ENCODE results near the gene KCNJ9.

KCNJ9 gene

DNA sequence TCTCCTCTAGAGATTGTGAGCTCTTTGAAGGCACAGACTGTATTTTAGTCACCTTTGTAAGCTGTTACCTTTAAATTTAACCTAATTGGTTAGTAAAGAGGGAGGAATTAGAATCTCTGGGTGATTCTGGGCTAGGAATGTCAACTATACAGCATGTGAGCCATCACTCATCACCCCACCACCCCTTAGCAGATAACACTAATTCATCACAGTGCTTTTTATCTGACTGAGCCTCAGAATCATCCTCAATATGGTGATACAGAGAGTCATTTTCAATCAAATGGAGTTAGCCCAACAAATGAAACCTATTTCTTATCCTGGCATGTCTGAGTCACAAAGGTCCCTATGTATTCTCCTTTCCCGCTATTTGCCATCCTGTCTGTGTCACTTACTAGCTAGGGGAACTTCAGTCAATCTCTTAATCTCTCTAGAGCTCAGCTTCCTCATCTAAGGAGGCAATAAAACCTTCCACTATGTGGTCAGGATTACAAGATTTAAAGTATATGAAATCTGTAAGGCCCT lies 24.6 kb upstream of the KCNJ9 start:
- Mint-ChIP-seq H3K27me3 (peaks cover 40% of the 10 kb centered on the region), H3K9me3 (no peaks in the 10 kb centered on the region), H3K27ac (no peak overlapping the region), H3K36me3 (no peaks in the 10 kb centered on the region), H3K4me1 (no peaks in the 10 kb centered on the region), H3K4me3 (no peak overlapping the region)
- no peak for DNase-seq (ENCODE audit: low spot score in 2 of 2)
- ATAC-seq (ENCODE audit: low read depth) = no peak

DNA sequence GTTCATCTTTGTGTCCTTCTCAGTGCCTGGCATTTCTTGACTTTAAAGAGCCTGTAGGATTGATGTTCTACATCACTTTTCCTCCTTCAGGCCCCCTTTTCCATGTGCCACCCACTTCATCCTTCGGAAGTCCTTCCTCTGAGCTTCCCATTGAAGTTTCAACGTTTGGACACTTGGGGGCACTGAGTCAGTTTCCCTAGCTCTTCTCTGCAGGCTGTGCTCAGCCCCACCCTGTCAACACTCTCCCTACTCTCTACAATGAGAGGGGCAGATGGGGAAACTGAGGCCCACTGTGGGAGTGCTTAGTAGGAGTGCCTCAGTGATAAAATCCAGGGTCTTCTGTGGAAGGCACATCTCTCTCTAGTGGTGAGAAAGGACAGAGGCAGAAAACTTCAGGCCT lies 23.3 kb upstream of the KCNJ9 start:
- DNase-seq (ENCODE audit: low spot score in 2 of 2) = no peak
- H3K27me3 Mint-ChIP-seq = peaks cover 36% of the 10 kb centered on the region
- H3K4me1 Mint-ChIP-seq = no peaks in the 10 kb centered on the region
- H3K4me3 Mint-ChIP-seq = no peak overlapping the region
- no peaks in the 10 kb centered on the region for H3K9me3 Mint-ChIP-seq
- H3K27ac Mint-ChIP-seq = no peak overlapping the region
- no peaks in the 10 kb centered on the region for H3K36me3 Mint-ChIP-seq
- no peak for ATAC-seq (ENCODE audit: low read depth)

DNA sequence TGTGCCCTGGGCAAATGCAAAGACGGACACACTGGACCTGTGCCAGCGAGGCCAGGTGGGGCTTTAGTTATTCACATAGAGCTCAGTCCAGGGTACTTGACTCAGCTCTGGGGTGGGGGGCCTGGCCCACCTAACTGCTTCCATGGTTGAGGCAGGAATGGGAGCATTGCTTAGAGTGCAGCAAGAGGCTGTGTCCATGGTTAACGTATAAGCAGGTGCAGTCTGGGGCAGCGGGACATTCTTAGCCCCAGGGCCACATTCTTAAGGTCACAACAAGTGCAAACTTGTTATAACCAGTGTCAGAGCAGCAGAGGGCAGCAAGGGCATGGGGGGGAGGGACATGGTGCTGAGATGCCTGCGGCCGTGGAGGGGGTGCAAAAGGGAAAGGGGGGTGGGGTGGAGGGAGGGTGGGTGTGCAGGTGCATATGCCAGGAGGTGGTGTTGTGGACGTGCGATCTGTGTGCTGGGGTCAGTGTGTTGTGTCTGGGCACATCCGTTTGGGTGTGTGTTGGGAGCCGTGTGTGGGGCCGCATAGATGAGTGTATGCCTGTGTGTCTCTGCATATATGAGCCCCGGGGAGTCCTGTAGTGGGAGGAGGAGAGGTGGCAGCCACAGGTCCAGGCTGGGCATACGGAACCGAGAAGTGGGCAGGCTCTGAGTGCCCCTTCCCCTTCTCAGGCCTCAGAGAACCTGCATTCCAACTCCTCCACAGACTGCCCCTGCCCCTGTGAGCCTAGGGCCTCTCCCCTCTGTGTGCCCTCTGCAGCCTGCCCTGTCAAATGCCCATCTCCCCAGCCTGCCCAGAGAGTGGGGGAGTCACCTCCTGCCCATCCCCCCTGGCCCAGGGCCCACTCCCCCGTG lies 19.7 kb upstream of the KCNJ9 start:
- H3K4me1 Mint-ChIP-seq = no peaks in the 10 kb centered on the region

DNA sequence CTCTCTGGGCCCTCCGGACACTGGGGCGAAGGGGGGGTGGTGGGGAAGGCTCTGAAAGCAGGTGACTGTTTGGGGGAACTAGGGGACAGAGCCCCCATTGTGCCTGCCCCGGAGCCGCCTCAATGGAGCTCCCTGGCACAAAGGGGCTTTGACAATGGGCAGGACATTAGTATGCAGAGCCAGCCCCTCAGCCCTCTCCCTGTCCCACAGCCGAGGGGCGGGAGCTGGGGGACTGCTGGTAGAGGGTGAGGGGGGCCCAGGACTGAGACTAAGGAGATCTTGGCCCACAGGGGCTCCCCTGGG lies 19.2 kb upstream of the KCNJ9 start:
- no peak overlapping the region for H3K27ac Mint-ChIP-seq
- H3K27me3 Mint-ChIP-seq = peaks cover 19% of the 10 kb centered on the region
- ATAC-seq (ENCODE audit: low read depth) (no peak), DNase-seq (ENCODE audit: low spot score in 2 of 2) (no peak)
- no peaks in the 10 kb centered on the region for H3K9me3 Mint-ChIP-seq
- no peak overlapping the region for H3K4me3 Mint-ChIP-seq
- no peaks in the 10 kb centered on the region for H3K36me3 Mint-ChIP-seq
- no peaks in the 10 kb centered on the region for H3K4me1 Mint-ChIP-seq

More for the DNA sequence above, 19.7 kb upstream of the KCNJ9 start:
- Mint-ChIP-seq H3K27me3 (peaks cover 19% of the 10 kb centered on the region), H3K9me3 (no peaks in the 10 kb centered on the region), H3K4me3 (no peak overlapping the region), H3K36me3 (no peaks in the 10 kb centered on the region), H3K27ac (no peak overlapping the region)
- DNase-seq (ENCODE audit: low spot score in 2 of 2) (no peak), ATAC-seq (ENCODE audit: low read depth) (no peak)

DNA sequence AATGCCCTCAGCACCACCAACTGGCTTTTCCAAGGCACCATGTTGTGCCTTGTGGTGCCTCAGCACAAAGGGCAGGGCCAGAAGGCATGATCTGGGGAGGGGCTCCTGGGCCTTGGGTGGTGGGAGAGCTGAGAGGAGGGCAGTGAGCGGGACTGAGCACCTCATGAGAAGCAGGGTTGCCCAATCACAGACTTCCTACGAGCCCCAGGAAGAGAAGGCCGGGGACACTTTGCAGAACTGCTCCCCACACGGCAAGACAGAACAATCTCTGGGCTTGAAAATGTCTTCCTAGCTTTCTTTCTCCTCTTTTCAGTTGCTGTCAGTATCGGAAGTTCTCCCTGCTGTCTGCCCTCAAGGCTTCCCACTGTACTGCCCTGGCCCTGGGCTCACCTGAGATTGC lies 18.2 kb upstream of the KCNJ9 start:
- Mint-ChIP-seq H3K27me3 (peaks cover 13% of the 10 kb centered on the region), H3K27ac (no peak overlapping the region), H3K9me3 (no peaks in the 10 kb centered on the region), H3K36me3 (no peaks in the 10 kb centered on the region), H3K4me1 (no peaks in the 10 kb centered on the region), H3K4me3 (no peak overlapping the region)
- ATAC-seq (ENCODE audit: low read depth) = no peak
- DNase-seq (ENCODE audit: low spot score in 2 of 2) = no peak

DNA sequence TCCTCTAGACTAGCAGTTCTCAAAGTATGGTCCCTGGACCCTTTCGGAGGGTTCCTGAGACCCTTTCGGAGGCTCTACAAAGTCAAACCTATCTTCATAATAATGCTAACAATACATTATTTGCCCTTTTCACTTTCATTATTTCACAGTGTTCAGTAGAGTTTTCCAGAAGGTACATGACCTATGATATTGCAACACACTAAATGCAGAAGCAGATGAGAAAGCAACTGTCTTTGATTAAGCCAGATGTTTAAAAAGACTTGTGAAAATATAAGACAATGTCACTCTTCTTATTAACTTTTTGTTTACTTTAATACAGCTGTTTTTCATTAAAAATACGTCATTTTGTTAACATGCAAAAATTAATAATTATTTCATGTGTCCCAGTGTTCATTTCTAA lies 17.2 kb upstream of the KCNJ9 start:
- Mint-ChIP-seq H3K4me1 (no peaks in the 10 kb centered on the region), H3K27ac (no peak overlapping the region), H3K36me3 (no peaks in the 10 kb centered on the region), H3K27me3 (peaks cover 11% of the 10 kb centered on the region), H3K4me3 (no peak overlapping the region), H3K9me3 (no peaks in the 10 kb centered on the region)
- no peak for DNase-seq (ENCODE audit: low spot score in 2 of 2)
- ATAC-seq (ENCODE audit: low read depth) = no peak

DNA sequence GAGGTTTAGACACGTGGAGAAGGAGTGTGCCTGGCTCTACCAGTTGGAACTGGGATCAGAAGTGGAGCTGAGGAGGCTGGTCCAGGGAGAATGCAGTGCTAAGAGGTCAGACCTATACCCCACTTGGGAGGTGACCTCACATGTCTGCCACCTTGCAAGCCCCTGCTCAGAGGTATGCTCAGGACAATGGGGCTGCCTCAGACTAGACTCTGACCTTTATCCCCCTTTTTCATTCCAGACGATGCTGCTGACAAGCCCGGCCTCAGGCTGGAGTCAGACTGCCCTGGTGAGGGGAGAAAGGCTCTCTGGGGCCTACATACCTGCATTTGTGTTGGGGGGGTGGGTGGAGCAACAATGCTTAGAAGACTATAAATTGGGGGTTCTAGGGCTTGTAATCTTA lies 16.6 kb upstream of the KCNJ9 start:
- H3K36me3 Mint-ChIP-seq = no peaks in the 10 kb centered on the region
- ATAC-seq (ENCODE audit: low read depth) = no peak
- H3K4me1 Mint-ChIP-seq = peaks cover 2% of the 10 kb centered on the region
- H3K27me3 Mint-ChIP-seq = peaks cover 14% of the 10 kb centered on the region
- no peak overlapping the region for H3K4me3 Mint-ChIP-seq
- DNase-seq (ENCODE audit: low spot score in 2 of 2) = no peak
- no peaks in the 10 kb centered on the region for H3K9me3 Mint-ChIP-seq
- no peak overlapping the region for H3K27ac Mint-ChIP-seq

DNA sequence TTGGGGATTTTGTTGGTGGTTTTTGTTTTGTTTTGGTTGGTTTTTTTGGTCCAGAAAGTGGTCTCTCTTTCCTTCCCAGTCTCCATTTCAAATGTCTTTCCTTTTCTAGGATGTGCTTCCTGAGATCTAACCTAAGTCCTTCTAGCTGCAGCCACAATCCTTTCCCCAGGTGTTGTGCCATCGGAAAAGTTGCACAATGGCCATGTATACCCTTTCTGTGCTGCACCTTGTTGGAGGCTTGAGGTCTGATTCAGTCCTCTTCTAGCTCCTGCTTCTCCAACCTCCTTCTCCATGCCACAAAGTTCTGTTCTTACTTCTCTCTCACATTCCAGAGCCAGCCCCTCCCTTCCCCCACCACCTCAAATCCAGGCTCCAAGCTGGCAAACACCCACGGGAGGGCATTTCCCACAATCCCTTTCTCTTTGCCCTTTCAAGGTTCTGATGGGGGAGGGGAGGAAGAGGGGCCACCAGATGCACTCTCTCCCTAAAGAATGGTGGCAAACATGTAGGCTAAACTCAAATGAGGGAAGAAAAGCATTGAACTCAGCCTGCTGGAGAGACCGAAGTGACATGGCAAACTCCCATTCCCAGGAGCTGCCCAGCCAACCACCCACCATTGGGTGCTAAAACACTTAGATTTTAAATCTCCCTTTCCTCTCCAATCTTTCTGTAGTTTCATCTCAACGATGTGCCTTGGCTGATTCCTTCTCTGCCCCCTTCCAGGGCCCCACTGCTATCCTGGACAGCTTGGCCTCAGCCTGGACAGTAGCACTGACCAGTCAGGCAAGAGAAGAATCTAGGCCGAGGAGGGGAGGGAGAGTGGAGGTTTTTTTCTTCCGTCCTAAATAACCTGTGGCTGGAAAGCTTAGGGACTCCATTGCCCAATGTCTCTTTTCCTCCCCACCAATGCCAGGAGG lies 14.3 kb upstream of the KCNJ9 start:
- Mint-ChIP-seq H3K36me3 (no peaks in the 10 kb centered on the region), H3K4me1 (peaks cover 17% of the 10 kb centered on the region), H3K4me3 (no peak overlapping the region), H3K27me3 (peaks cover 24% of the 10 kb centered on the region), H3K27ac (no peak overlapping the region), H3K9me3 (no peaks in the 10 kb centered on the region)
- ATAC-seq (ENCODE audit: low read depth) (no peak), DNase-seq (ENCODE audit: low spot score in 2 of 2) (no peak)

DNA sequence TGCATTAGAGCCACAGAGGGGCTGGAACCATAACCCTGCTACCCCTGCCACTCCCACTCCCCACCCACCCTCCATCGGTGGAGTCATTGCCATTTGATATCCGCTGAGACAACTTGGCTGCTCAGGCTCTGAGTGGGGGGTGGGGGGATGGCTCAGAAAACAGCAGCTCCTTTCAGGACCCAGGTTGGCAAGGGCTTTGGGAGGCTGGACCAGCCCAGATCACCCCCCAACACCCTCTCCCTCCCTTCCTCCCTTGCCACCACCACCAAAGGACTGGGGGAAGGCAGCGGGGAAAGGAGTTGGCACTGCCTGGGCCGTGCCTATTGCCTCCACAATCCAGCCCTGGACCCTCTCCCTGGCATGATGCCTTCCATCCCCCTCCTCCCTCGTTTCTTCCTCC lies 13.1 kb upstream of the KCNJ9 start:
- H3K27ac Mint-ChIP-seq = no peak overlapping the region
- ATAC-seq (ENCODE audit: low read depth) (no peak), DNase-seq (ENCODE audit: low spot score in 2 of 2) (no peak)
- H3K4me1 Mint-ChIP-seq = peaks cover 17% of the 10 kb centered on the region
- peaks cover 25% of the 10 kb centered on the region for H3K27me3 Mint-ChIP-seq
- H3K4me3 Mint-ChIP-seq = no peak overlapping the region
- no peaks in the 10 kb centered on the region for H3K36me3 Mint-ChIP-seq
- no peaks in the 10 kb centered on the region for H3K9me3 Mint-ChIP-seq

DNA sequence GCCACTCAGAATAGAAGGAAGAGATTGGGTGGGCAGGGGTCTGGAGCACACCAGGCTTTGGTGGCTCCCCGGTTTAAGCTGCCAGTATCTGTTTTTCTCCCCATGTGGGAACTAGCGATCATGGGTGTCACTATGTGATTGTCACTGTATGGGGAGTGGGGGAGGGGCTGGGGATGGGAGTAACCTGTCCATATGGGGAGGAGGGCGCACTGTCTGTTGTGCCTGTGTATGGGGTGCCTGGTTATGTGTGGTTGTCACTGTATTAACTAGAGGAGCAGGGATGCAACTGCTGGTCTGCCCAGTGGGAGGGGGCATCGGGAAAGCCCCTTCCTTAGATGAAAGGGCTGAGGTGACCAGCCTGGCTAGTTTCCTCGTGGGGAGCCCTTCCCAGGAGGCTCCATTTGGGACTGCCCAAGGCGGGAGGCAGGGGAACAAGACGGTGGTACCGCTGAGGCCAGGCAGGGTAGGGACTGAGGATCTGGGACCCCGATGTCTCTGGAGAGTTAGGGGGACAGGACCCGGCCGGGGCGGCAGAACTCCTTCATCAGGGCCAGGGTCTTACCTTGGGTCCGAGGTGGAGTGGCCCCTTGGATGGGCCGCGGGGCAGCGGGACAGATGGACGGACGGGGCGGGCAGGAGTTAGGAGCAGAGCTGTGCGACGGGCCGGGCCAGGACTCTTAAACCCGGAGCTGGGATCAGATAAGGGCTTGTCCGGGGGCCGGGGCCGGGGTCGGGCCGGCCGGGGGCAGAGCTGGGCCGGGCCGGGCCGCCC lies 11.7 kb upstream of the KCNJ9 start, which contains the start of gene KCNJ10:
Gene KCNJ10 (minus strand): TSS at position 701 of the 772 bp plus-strand sequence. CDS start 27,628 bp downstream, outside the sequence.
- peaks cover 17% of the 10 kb centered on the region for H3K4me1 Mint-ChIP-seq
- peaks cover 26% of the 10 kb centered on the region for H3K27me3 Mint-ChIP-seq
- no peak for ATAC-seq (ENCODE audit: low read depth)
- peak within 1 kb of the TSS; percentile 87 for H3K4me3 Mint-ChIP-seq
- no peak within 1 kb of the TSS for H3K27ac Mint-ChIP-seq
- DNase-seq (ENCODE audit: low spot score in 2 of 2) = peak in 1 of 2 donors; percentile 35
- no peaks in the 10 kb centered on the region for H3K9me3 Mint-ChIP-seq
- no peaks in the 10 kb centered on the region for H3K36me3 Mint-ChIP-seq

DNA sequence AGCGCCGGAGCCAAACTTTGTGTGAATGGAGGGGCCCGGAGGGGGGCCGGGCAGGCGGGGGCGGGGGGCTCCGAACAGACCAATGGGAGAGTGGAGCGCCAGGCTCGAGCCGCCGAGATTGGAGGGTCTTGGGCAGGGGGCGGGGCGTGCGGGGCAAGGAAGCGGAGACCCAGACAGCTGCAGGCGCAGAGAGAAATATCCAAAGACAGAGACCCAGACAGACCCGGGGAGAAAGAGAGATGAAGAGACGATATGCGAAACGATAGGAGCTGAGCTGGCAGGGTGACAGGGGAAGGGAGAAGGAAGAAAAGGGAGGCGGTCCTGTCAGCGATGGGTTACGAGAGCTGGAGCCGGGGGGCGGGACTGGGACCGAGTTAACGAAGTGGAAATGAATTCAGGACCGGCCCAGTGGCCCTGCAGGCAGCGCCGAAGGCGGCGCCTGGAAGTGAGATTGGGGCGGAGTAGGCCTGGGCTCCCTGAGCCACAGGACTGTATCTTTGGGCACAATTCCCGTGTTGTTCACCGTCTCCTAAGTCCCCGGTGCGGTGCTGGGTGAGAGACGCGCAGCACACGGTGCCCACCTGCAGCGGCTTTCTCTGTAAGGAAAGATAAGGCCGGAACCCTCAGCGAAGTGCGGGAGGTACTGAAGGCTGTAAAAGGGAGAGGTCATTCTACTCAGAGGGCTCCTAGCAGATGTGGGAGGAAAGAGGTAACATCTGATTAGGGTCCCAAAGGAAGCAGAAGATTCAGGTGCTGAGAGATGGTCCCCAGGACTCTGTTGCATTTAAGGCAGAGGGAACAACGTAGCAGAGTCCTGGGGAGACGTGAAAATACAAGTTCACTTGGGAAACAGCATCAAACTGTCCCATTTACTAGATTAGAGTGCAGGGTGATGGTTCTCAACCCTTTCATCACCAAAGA lies 10.8 kb upstream of the KCNJ9 start:
- Mint-ChIP-seq H3K4me1 (peaks cover 17% of the 10 kb centered on the region), H3K4me3 (peak overlapping the region; percentile 87), H3K36me3 (no peaks in the 10 kb centered on the region), H3K27me3 (peaks cover 27% of the 10 kb centered on the region), H3K27ac (no peak overlapping the region), H3K9me3 (no peaks in the 10 kb centered on the region)
- peak; percentile 37 to 51 for DNase-seq (ENCODE audit: low spot score in 2 of 2)
- peak; percentile 91 for ATAC-seq (ENCODE audit: low read depth)

DNA sequence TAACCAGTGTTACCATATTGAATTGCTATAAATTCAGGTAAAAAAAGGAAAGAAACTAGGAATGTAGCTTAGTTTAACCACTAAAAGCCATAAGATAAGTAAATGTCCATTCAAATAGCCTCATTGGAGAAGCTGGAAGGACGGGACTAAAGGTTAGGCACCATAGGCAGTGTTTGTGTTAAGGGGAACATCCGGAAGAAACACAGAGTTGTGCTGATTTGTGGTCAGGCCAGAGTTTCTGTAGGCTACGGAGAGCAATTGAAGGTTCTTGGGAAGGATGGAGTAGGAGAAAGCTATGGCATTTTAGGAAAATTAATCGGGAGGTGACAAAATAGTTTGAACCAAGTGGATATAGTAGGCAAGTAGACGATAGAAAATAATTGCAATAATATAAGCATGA lies 10.0 kb upstream of the KCNJ9 start:
- peaks cover 17% of the 10 kb centered on the region for H3K4me1 Mint-ChIP-seq
- no peak overlapping the region for H3K27ac Mint-ChIP-seq
- DNase-seq (ENCODE audit: low spot score in 2 of 2) (no peak), ATAC-seq (ENCODE audit: low read depth) (no peak)
- no peaks in the 10 kb centered on the region for H3K36me3 Mint-ChIP-seq
- H3K27me3 Mint-ChIP-seq = peaks cover 30% of the 10 kb centered on the region
- H3K9me3 Mint-ChIP-seq = no peaks in the 10 kb centered on the region
- H3K4me3 Mint-ChIP-seq = no peak overlapping the region

DNA sequence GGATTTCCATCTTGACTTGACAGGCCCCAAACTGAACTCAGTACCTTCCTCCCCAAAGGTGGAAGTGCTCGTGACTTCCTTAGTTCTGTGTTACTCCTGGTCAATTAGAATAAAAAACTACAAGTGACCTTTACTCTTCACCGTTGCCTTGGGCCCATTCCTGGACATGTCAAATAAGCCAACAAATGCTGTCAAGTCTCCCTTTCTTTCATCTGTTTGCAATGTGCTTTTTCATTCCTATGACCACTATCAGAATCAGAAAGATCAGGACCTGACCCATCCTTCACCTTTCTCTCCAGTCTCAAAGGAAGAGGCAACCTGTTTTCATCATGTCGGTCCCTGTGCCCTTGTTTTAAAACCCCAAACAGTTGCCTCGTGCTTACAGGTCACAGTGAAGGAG lies 6.5 kb upstream of the KCNJ9 start:
- DNase-seq (ENCODE audit: low spot score in 2 of 2) (no peak), ATAC-seq (ENCODE audit: low read depth) (no peak)
- Mint-ChIP-seq H3K27me3 (peaks cover 27% of the 10 kb centered on the region), H3K27ac (no peak overlapping the region), H3K9me3 (no peaks in the 10 kb centered on the region), H3K4me3 (no peak overlapping the region), H3K4me1 (peaks cover 13% of the 10 kb centered on the region), H3K36me3 (no peaks in the 10 kb centered on the region)
